Mucosa of rectum (tissue), 2 donors: ENCODE results near the gene POMT1.

Source experiments
- H3K27ac ChIP-seq, 2 donors: one replicate each; pipeline ENCODE4 v1.7.0; 2013; ENCODE audit warnings: inconsistent platforms in 2 of 2, low read depth in 2 of 2, low read length in 2 of 2
- H3K27me3 ChIP-seq, 2 donors: one replicate each; pipeline ENCODE4 v1.7.0; 2013; ENCODE audit warnings: low read length in 2 of 2; ENCODE audit not compliant: control insufficient read depth in 2 of 2, insufficient read depth in 2 of 2
- H3K36me3 ChIP-seq, 2 donors: one replicate each; pipeline ENCODE4 v1.7.0; 2013; ENCODE audit warnings: low read length in 2 of 2; ENCODE audit not compliant: control insufficient read depth in 2 of 2, insufficient read depth in 2 of 2
- H3K4me1 ChIP-seq, 2 donors: one replicate each; pipeline ENCODE4 v1.7.0; 2013; ENCODE audit warnings: low read length in 2 of 2, mild to moderate bottlenecking in 1 of 2; ENCODE audit not compliant: control insufficient read depth in 2 of 2, insufficient read depth in 2 of 2
- H3K4me3 ChIP-seq, 2 donors: one replicate each; pipeline ENCODE4 v1.7.0; 2013; ENCODE audit warnings: low read length in 2 of 2
- H3K9ac ChIP-seq, 2 donors: one replicate each; pipeline ENCODE4 v1.7.0; 2013; ENCODE audit warnings: low read length in 2 of 2, low read depth in 1 of 2, mild to moderate bottlenecking in 1 of 2
- H3K9me3 ChIP-seq, 2 donors: one replicate each; pipeline ENCODE4 v1.7.0; 2013; ENCODE audit warnings: low read length in 2 of 2; ENCODE audit not compliant: control insufficient read depth in 2 of 2
- donor health status: healthy.
- donor health status: Normal muscosa, but diverticular disease.

POMT1 gene

GRCh38 chr9:131523451-131524435, 21.0 kb downstream of the POMT1 start:
- H3K36me3 ChIP-seq, result peaks cover 70 to 79% of the 10 kb centered on the region in 2 donors
- no peaks in the 10 kb centered on the region for H3K27me3 ChIP-seq
- H3K27ac ChIP-seq, result no peak overlapping the region
- H3K9me3 ChIP-seq, result no peaks in the 10 kb centered on the region
- H3K4me1 ChIP-seq, result no peaks in the 10 kb centered on the region
- no peak overlapping the region for H3K4me3 ChIP-seq
- H3K9ac ChIP-seq, result no peak overlapping the region

GRCh38 chr9:131524665-131525315, 22.1 kb downstream of the POMT1 start:
- Histone ChIP-seq H3K27ac (no peak overlapping the region), H3K9me3 (no peaks in the 10 kb centered on the region), H3K36me3 (peaks cover 70 to 79% of the 10 kb centered on the region in 2 donors), H3K4me1 (peaks cover 0 to under 1% of the 10 kb centered on the region in 2 donors), H3K4me3 (no peak overlapping the region), H3K27me3 (no peaks in the 10 kb centered on the region), H3K9ac (no peak overlapping the region)

GRCh38 chr9:131525643-131526565, 23.2 kb downstream of the POMT1 start:
- Histone ChIP-seq H3K4me1 (peaks cover 6 to 8% of the 10 kb centered on the region in 2 donors), H3K9me3 (no peaks in the 10 kb centered on the region), H3K27me3 (no peaks in the 10 kb centered on the region), H3K4me3 (no peak overlapping the region), H3K9ac (no peak overlapping the region), H3K36me3 (peaks cover 59 to 72% of the 10 kb centered on the region in 2 donors), H3K27ac (no peak overlapping the region)

GRCh38 chr9:131528186-131528585, 25.5 kb downstream of the POMT1 start:
- H3K36me3 ChIP-seq, result peaks cover 43 to 55% of the 10 kb centered on the region in 2 donors
- no peak overlapping the region for H3K27ac ChIP-seq
- H3K9ac ChIP-seq, result no peak overlapping the region
- no peak overlapping the region for H3K4me3 ChIP-seq
- no peaks in the 10 kb centered on the region for H3K27me3 ChIP-seq
- peaks cover 6 to 8% of the 10 kb centered on the region in 2 donors for H3K4me1 ChIP-seq
- H3K9me3 ChIP-seq, result no peaks in the 10 kb centered on the region

- Histone ChIP-seq H3K36me3 (peaks cover 36 to 47% of the 10 kb centered on the region in 2 donors), H3K27me3 (no peaks in the 10 kb centered on the region), H3K4me1 (peaks cover 6 to 8% of the 10 kb centered on the region in 2 donors), H3K27ac (no peak overlapping the region), H3K9ac (no peak overlapping the region), H3K4me3 (no peak overlapping the region), H3K9me3 (no peaks in the 10 kb centered on the region)
These were observed 26.3 kb downstream of the POMT1 start for GRCh38 chr9:131528886-131529505.

GRCh38 chr9:131529597-131530545, 27.2 kb downstream of the POMT1 start:
- Histone ChIP-seq H3K4me1 (peaks cover 9 to 11% of the 10 kb centered on the region in 2 donors), H3K4me3 (peak overlapping the region; percentile 66 to 81), H3K36me3 (peaks cover 30 to 39% of the 10 kb centered on the region in 2 donors), H3K9ac (peak overlapping the region; percentile 80 to 87), H3K27ac (no peak overlapping the region), H3K9me3 (no peaks in the 10 kb centered on the region), H3K27me3 (no peaks in the 10 kb centered on the region)

- H3K9me3 ChIP-seq, result no peaks in the 10 kb centered on the region
- H3K27me3 ChIP-seq, result peaks cover 0 to under 1% of the 10 kb centered on the region in 2 donors
- H3K36me3 ChIP-seq, result peaks cover 27 to 35% of the 10 kb centered on the region in 2 donors
- peak overlapping the region; percentile 80 to 87 for H3K9ac ChIP-seq
- H3K4me1 ChIP-seq, result peaks cover 9 to 12% of the 10 kb centered on the region in 2 donors
- H3K27ac ChIP-seq, result peak overlapping the region in 1 of 2 donors; percentile 58
- peak overlapping the region; percentile 66 to 81 for H3K4me3 ChIP-seq
These were observed 27.8 kb downstream of the POMT1 start for GRCh38 chr9:131530546-131530919.

- Histone ChIP-seq H3K27ac (peak within 1 kb of the TSS in 1 of 2 donors; percentile 58), H3K9ac (peak within 1 kb of the TSS; percentile 80 to 87), H3K4me1 (peaks cover 9 to 12% of the 10 kb centered on the region in 2 donors), H3K36me3 (peaks cover 21 to 29% of the 10 kb centered on the region in 2 donors), H3K27me3 (peaks cover 0 to 4% of the 10 kb centered on the region in 2 donors), H3K9me3 (no peaks in the 10 kb centered on the region), H3K4me3 (peak within 1 kb of the TSS; percentile 66 to 81)
These were observed 28.5 kb downstream of the POMT1 start, which contains the start of gene UCK1 for GRCh38 chr9:131530920-131531832. Gene UCK1, minus strand, starts transcription at chr9:131531263. Its CDS starts 89 bp downstream, at chr9:131531174.
